ENCODE data around the gene GABBR2.

The GABBR2 gene

DNA sequence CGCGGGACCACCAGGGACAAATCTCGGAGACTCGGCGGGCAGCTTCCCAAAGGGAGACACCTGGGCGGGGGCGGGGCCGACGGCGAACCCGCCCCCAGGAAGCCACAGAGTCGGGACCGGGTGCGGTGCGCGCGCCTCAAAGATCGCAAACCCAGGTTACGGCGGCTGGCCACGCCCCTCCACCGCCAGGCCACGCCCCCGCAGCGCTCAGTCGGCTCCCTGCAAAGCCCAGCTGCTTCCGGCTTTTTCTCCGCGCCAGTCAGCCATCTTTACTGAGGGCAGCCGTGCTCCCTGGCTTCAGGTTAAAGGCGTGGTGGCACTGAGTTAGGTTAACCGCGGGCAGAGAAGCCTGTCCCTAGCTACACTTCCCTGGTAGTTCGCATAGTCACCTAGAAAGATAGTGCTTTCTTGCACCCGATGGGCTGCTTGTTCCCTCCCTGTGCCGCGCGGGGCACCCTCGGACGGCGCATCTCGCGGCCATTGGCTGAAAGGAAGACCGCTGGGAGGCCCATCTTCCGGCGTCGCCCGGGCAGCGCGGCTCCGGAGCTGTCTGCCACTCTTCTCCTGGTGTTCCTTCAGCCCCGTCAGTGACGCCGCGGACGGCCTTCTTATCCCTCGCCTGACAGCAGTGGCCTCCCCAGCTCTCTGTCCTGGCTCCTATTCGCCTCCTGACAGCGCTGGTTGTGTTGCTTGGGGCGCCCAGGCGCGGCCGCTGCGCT is 453.0 kb downstream of the GABBR2 start, which contains the start of gene TBC1D2:
TSS of gene TBC1D2 (minus strand) at position 72 of the 719 bp plus-strand sequence. CDS start 108 bp downstream, outside the sequence.
- DNase-seq (ENCODE audit: low read depth): peak; percentile 96

DNA sequence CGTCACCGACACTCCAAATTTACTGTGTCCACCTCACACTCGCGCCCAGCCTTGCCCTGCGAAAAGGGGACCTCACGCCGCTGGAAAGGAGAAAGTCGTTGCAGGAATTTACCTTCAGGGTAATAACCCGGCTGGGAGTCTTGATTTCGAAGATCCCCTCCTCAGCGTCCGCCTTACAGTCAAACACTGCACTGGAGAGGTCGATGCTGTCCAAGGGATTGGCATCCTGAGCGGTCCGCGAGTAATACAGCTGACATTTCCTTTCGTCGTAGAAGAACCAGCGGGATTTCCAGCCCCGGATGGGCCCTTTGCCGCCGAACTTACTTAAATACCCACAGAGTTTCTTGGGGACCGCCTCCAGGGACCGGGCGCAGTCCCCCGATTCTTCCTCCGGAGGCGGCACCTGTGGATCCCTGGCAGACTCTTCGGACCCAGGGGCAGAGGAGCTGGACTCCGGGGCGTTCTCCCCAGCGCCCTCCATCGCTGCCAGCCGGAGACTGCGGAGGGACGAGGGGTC is 453.6 kb downstream of the GABBR2 start:
- DNase-seq (ENCODE audit: low read depth): no peak

- no peak for DNase-seq (ENCODE audit: low read depth)
Measured at GRCh38 chr9:98254228-98255060, 454.3 kb downstream of the GABBR2 start.

DNA sequence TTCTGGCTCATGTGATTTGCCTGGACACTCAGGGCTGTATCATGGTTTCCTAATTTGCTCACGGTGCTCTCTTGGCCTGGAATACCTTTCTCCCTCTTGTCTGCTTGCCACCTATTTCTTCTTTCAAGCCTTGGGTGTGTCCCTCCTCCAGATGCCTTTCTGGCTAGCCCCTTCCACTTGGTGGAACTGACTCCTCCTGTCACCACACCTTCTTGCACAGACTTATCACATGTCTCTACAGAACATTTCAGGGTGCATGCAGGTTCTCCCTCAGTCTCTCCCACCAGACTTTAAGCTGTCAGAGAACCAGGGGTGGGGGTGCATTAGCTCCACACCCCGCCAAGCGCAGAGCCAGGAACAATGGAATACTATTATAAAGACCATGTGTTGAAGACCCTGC is 455.2 kb downstream of the GABBR2 start:
- DNase-seq (ENCODE audit: low read depth): no peak

- DNase-seq (ENCODE audit: low read depth): no peak
Measured at GRCh38 chr9:98251551-98251950, 457.2 kb downstream of the GABBR2 start.

DNA sequence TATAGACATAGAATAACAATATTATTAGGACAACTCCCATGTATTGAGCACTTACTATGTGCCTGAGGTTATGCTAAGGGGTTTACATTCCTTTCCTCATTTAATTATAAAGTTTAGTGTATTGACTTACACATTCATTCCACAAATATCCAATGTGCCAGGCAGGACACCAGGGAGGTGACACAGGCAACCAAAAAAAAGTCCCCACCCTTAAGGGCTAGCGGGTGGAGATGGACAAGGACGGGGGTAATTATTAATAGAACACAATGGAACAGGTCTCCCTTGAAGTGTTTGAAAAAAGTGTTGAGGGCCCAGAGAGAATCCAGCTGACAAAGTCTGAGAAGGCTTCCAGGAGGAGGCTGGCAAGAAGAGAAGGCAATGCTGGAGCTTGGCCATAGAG is 459.0 kb downstream of the GABBR2 start:
- no peak for DNase-seq (ENCODE audit: low read depth)

GRCh38 chr9:98248737-98249474 is 459.8 kb downstream of the GABBR2 start:
- no peak for DNase-seq (ENCODE audit: low read depth)

DNA sequence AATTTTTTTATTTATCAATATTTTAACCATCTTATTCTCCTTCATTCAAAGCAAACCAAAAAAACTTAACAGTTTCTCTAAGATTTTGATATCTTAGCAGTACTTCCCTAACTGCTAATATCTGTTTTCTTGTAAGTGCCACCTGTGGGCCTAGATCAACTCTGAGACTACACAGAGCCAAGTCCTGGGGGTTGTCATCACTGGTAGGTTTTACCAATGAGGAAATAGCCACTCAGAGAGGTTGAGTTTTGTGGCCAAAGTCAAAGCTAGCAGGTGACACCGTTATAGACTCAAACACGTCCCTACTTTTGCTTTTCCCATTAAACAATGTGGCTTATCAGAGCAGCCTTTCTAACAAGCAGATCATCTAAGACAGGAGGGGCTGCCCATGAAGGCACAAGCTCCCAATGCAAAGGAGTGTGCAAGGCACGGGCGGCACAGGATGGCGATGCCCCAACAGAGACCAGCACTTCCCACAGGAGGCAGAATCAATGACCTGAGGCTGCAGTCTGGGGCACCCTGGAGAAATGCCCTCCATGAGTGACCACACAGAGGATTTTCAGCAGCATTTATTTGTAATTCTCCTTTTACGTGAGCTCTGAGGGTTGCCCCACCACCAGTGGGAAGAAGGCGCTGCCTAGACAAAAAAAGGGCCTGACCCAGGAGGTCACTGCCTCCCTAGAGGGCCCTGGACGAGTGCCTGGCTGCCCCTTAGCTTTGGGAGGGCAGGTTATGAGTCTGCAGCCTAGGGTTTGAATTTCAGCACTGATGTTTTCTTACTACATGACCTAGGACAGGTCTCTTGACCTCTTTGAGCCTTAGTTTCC is 460.7 kb downstream of the GABBR2 start:
- no peak for DNase-seq (ENCODE audit: low read depth)

DNA sequence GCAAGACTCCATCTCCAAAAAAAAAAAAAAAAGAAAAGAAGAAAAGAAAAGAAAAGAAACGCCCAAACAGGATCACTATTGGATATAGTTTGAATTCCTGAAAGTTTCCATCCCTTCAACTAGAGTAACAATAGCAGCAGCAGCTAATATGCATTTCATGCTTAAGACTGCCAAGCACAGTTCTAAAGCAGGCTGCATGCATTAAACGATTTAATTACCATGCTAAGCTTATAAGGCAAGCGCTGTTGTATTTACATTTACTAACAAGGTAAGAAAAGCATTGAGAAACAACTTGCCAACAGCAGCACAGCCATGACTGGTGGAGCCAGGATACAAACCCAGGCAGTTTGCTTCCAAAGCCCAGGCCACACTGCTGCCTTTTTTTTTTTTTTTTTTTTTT is 466.3 kb downstream of the GABBR2 start:
- DNase-seq (ENCODE audit: low read depth): no peak

GRCh38 chr9:98241357-98242300 is 467.1 kb downstream of the GABBR2 start:
- DNase-seq (ENCODE audit: low read depth): no peak

GRCh38 chr9:98240475-98240874 is 468.3 kb downstream of the GABBR2 start:
- DNase-seq (ENCODE audit: low read depth): no peak

All from activated T-cell treated with anti-CD3 and anti-CD28 coated beads for 1 hour (primary cell).